H1 (cell line): ENCODE data around the gene GATC.

Experiments
- CHD1 ChIP-seq: IDR thresholded peaks from 2 replicates; pipeline ENCODE4 v1.6.1; 2012; ENCODE audit warnings: low read depth, low read length, improper control_type of control experiment
- POLR2AphosphoS5 ChIP-seq: IDR thresholded peaks from 2 replicates; pipeline ENCODE4 v1.6.1; 2011; ENCODE audit warnings: low read depth, low read length
- YY1 ChIP-seq: IDR thresholded peaks from 2 replicates; pipeline ENCODE4 v1.6.1; 2011; ENCODE audit warnings: low read depth, mild to moderate bottlenecking, low read length
- TF ChIP-seq, protein P1 (sequence below), 3 experiments: IDR thresholded peaks; 1 replicate in 2 of 3; 2 replicates in 1 of 3; pipeline versions ENCODE4 v1.5.1 to v1.6.1; 2011; ENCODE audit warnings: low read length in 3 of 3, mild to moderate bottlenecking in 3 of 3, inconsistent platforms in 2 of 3, low read depth in 1 of 3, moderate library complexity in 1 of 3; ENCODE audit not compliant: insufficient read depth in 1 of 3; ENCODE audit errors: control extremely low read depth in 1 of 3

GRCh38 chr12:120465756-120466155 is 19.5 kb downstream of the GATC start:
- TF ChIP-seq, protein P1, sequence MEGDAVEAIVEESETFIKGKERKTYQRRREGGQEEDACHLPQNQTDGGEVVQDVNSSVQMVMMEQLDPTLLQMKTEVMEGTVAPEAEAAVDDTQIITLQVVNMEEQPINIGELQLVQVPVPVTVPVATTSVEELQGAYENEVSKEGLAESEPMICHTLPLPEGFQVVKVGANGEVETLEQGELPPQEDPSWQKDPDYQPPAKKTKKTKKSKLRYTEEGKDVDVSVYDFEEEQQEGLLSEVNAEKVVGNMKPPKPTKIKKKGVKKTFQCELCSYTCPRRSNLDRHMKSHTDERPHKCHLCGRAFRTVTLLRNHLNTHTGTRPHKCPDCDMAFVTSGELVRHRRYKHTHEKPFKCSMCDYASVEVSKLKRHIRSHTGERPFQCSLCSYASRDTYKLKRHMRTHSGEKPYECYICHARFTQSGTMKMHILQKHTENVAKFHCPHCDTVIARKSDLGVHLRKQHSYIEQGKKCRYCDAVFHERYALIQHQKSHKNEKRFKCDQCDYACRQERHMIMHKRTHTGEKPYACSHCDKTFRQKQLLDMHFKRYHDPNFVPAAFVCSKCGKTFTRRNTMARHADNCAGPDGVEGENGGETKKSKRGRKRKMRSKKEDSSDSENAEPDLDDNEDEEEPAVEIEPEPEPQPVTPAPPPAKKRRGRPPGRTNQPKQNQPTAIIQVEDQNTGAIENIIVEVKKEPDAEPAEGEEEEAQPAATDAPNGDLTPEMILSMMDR (IDR thresholded peaks at IDR 0.05; ENCODE audit: control extremely low read depth in 1 of 3, insufficient read depth in 1 of 3, low read depth in 1 of 3, low read length in 3 of 3), result no peak
- TF ChIP-seq CHD1 (no peak), POLR2AphosphoS5 (no peak), YY1 (no peak)
